Measurements from ENCODE around the gene ZNF672. TPM values are rescaled to one million over a fixed set of nuclear protein-coding genes. Genes with fewer than 3 reads are reported as not detected.
"Not testable (repeated sequence)": the region's sequence is repeated elsewhere in the genome, so short reads cannot be mapped to it uniquely, and the experiment has no call there.

The ZNF672 gene
- total RNA-seq, 1 experiment from 2014 or later = 56.0 TPM

DNA sequence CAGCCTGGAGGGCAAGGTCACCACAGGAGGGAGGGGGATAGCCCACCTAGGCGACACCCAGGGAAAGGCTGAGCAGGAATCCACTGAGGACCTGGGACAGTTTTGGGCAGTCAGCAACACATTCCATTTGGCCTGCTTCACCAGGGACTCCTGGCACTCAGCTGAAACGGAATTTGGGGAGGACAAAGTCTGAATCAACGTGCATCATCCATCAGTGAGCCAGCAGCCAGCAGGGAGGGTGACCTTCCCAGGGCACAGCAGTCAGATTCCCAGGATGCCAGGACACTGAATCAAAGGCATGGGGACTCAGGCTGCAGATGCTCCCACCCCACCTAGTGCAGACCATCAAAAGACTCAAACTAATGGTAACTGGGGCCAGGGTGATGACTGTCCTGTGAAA, 16.9 kb upstream of the ZNF672 start:
- Histone ChIP-seq H3K4me3 (ENCODE audit: insufficient read depth, low read depth, low read length) (no peak overlapping the region), H3K27me3 (ENCODE audit: control insufficient read depth, insufficient read depth, low read length) (no peaks in the 10 kb centered on the region), H3K36me3 (replicated peaks; ENCODE audit: control insufficient read depth, insufficient read depth, low read length) (peaks cover 18% of the 10 kb centered on the region)
- no peak for DNase-seq

GRCh38 chr1:248821641-248822040, 16.4 kb upstream of the ZNF672 start:
- H3K36me3 ChIP-seq (replicated peaks; ENCODE audit: control insufficient read depth, insufficient read depth, low read length) = peaks cover 14% of the 10 kb centered on the region
- no peaks in the 10 kb centered on the region for H3K27me3 ChIP-seq (ENCODE audit: control insufficient read depth, insufficient read depth, low read length)
- H3K4me3 ChIP-seq (ENCODE audit: insufficient read depth, low read depth, low read length) = no peak overlapping the region
- no peak for DNase-seq

DNA sequence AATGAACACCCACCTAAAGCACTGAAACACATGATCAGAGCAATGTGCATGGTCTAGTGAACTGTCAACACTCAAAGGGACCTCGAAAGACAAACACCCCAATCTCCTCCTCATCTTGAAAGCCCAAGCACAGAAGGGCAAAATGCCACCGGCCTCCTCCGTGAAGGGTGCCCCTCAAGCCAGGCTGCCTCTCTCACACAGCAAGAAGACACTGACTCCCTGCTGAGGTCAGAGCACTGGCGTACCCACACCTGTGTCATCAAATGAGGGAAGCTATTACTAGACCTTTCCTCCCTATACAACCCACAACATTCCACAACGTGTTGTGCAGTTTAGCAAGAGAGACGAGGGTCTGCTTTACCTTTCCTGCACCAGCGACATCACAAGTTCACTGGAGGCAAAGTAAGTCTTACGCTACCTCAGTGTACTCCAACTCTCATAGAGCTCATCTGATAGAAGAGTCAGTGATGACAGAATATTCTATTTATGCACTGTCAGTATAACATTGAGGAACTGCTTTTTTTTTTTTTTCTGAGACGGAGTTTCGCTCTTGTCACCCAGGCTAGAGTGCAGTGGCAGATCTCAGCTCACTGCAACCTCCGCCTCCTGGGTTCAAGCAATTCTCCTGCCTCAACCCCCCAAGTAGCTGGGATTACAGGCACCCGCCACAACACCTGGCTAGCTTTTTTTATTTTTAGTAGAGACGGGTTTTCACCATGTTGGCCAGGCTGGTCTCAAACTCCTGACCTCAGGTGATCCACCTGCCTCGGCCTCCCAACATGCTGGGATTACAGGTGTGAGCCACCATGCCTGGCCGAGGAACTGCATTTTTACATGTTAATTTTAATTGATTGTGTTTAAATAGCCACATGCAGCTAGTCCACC, 15.6 kb upstream of the ZNF672 start:
- H3K36me3 ChIP-seq (replicated peaks; ENCODE audit: control insufficient read depth, insufficient read depth, low read length) = peaks cover 12% of the 10 kb centered on the region
- H3K4me3 ChIP-seq (ENCODE audit: insufficient read depth, low read depth, low read length) = no peak overlapping the region
- DNase-seq = no peak
- no peaks in the 10 kb centered on the region for H3K27me3 ChIP-seq (ENCODE audit: control insufficient read depth, insufficient read depth, low read length)

- no peak for DNase-seq
- Histone ChIP-seq H3K36me3 (replicated peaks; ENCODE audit: control insufficient read depth, insufficient read depth, low read length) (peaks cover 12% of the 10 kb centered on the region), H3K27me3 (ENCODE audit: control insufficient read depth, insufficient read depth, low read length) (no peaks in the 10 kb centered on the region), H3K4me3 (ENCODE audit: insufficient read depth, low read depth, low read length) (no peak overlapping the region)
Observed at GRCh38 chr1:248823517-248824001, 14.5 kb upstream of the ZNF672 start.

GRCh38 chr1:248824301-248824700, 13.7 kb upstream of the ZNF672 start:
- no peak for DNase-seq
- Histone ChIP-seq H3K4me3 (ENCODE audit: insufficient read depth, low read depth, low read length) (no peak overlapping the region), H3K27me3 (ENCODE audit: control insufficient read depth, insufficient read depth, low read length) (peaks cover 1% of the 10 kb centered on the region; the same call in 1 of the 2 replicates), H3K36me3 (replicated peaks; ENCODE audit: control insufficient read depth, insufficient read depth, low read length) (peaks cover 12% of the 10 kb centered on the region)

DNA sequence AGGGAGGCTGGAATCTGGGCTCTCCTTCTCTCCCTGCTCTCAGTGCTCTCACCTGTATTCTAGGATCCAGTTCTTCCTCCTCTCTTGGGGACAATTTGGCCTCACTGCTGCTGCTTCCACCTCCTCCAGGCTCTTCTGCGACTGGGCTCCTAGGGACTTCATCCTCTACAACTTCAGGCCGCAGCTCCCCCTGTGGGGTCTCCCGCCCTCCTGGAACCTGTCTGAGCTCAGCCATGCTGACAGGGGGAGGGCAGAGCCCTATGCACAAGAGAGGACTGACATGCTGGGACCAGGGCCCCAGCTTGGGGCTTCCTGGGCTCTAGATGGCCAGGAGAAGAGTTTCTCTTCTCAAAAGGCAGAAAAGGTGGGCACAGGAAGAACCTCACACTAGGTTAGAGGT, 13.3 kb upstream of the ZNF672 start:
- DNase-seq = no peak
- Histone ChIP-seq H3K4me3 (ENCODE audit: insufficient read depth, low read depth, low read length) (no peak overlapping the region), H3K36me3 (replicated peaks; ENCODE audit: control insufficient read depth, insufficient read depth, low read length) (peaks cover 12% of the 10 kb centered on the region), H3K27me3 (ENCODE audit: control insufficient read depth, insufficient read depth, low read length) (peaks cover 1% of the 10 kb centered on the region; the same call in 1 of the 2 replicates)

DNA sequence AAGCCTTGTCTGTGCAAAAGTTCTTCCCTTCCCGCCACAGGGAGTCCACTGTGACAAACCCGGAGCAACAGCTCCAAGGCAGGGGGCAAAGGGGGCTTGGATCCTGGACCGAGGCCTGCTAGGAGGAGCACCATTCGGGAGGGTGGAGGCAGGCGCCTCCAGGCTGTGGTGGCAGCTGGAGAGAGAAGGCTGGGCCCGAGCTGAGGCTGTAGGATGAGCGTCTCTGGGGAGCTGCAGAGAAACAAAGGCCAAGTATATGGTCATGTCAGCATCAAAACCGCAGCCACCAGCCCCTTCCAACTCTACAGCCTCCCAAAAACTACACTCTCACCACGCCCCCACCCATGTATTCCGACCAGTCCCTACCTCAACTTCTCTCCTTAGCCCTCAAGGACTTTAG, 12.9 kb upstream of the ZNF672 start:
- Histone ChIP-seq H3K36me3 (replicated peaks; ENCODE audit: control insufficient read depth, insufficient read depth, low read length) (peaks cover 12% of the 10 kb centered on the region), H3K4me3 (ENCODE audit: insufficient read depth, low read depth, low read length) (peak overlapping the region; percentile 97), H3K27me3 (ENCODE audit: control insufficient read depth, insufficient read depth, low read length) (peaks cover 1% of the 10 kb centered on the region; the same call in 1 of the 2 replicates)
- no peak for DNase-seq

- Histone ChIP-seq H3K36me3 (replicated peaks; ENCODE audit: control insufficient read depth, insufficient read depth, low read length) (peaks cover 12% of the 10 kb centered on the region), H3K27me3 (ENCODE audit: control insufficient read depth, insufficient read depth, low read length) (peaks cover 1% of the 10 kb centered on the region; the same call in 1 of the 2 replicates), H3K4me3 (ENCODE audit: insufficient read depth, low read depth, low read length) (peak overlapping the region; percentile 97)
- no peak for DNase-seq
Observed at GRCh38 chr1:248825573-248825908, 12.5 kb upstream of the ZNF672 start.

- Histone ChIP-seq H3K4me3 (ENCODE audit: insufficient read depth, low read depth, low read length) (peak within 1 kb of the TSS; percentile 97), H3K36me3 (replicated peaks; ENCODE audit: control insufficient read depth, insufficient read depth, low read length) (peaks cover 12% of the 10 kb centered on the region), H3K27me3 (ENCODE audit: control insufficient read depth, insufficient read depth, low read length) (peaks cover 1% of the 10 kb centered on the region; the same call in 1 of the 2 replicates)
- peak; percentile 96 for DNase-seq
Observed at GRCh38 chr1:248825909-248826760, 11.9 kb upstream of the ZNF672 start, which contains the start of gene SH3BP5L. SH3BP5L (minus strand) TSS chr1:248825915; CDS start chr1:248824935, 980 bp downstream.

GRCh38 chr1:248828845-248829244, 9.2 kb upstream of the ZNF672 start:
- H3K36me3 ChIP-seq (replicated peaks; ENCODE audit: control insufficient read depth, insufficient read depth, low read length) = peaks cover 6% of the 10 kb centered on the region
- H3K4me3 ChIP-seq (ENCODE audit: insufficient read depth, low read depth, low read length) = no peak overlapping the region
- no peak for DNase-seq

DNA sequence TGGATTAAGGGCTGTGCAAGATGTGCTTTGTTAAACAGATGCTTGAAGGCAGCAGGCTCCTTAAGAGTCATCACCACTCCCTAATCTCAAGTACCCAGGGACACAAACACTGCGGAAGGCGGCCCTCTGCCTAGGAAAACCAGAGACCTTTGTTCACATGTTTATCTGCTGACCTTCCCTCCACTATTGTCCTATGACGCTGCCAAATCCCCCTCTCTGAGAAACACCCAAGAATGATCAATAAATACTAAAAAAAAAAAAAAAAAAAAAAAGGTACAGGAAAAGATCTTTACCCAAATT, 7.4 kb upstream of the ZNF672 start:
- H3K27me3 ChIP-seq (ENCODE audit: control insufficient read depth, insufficient read depth, low read length); H3K36me3 ChIP-seq (replicated peaks; ENCODE audit: control insufficient read depth, insufficient read depth, low read length); DNase-seq: not testable (repeated sequence)

More at GRCh38 chr1:248828845-248829244, 9.2 kb upstream of the ZNF672 start:
- peaks cover 1% of the 10 kb centered on the region; the same call in 1 of the 2 replicates for H3K27me3 ChIP-seq (ENCODE audit: control insufficient read depth, insufficient read depth, low read length)

GRCh38 chr1:248831842-248832241, 6.2 kb upstream of the ZNF672 start:
- no peaks in the 10 kb centered on the region for H3K36me3 ChIP-seq (replicated peaks; ENCODE audit: control insufficient read depth, insufficient read depth, low read length)
- H3K4me3 ChIP-seq (ENCODE audit: insufficient read depth, low read depth, low read length) = no peak overlapping the region
- DNase-seq = no peak
- H3K27me3 ChIP-seq (ENCODE audit: control insufficient read depth, insufficient read depth, low read length) = peaks cover 1% of the 10 kb centered on the region; the same call in 1 of the 2 replicates

More for the DNA sequence above, 7.4 kb upstream of the ZNF672 start:
- not testable (repeated sequence) for H3K4me3 ChIP-seq (ENCODE audit: insufficient read depth, low read depth, low read length)

GRCh38 chr1:248834343-248834940, 3.6 kb upstream of the ZNF672 start:
- DNase-seq = no peak
- no peaks in the 10 kb centered on the region for H3K36me3 ChIP-seq (replicated peaks; ENCODE audit: control insufficient read depth, insufficient read depth, low read length)
- peaks cover 2% of the 10 kb centered on the region; the same call in 1 of the 2 replicates for H3K27me3 ChIP-seq (ENCODE audit: control insufficient read depth, insufficient read depth, low read length)
- H3K4me3 ChIP-seq (ENCODE audit: insufficient read depth, low read depth, low read length) = no peak overlapping the region

- no peaks in the 10 kb centered on the region for H3K36me3 ChIP-seq (replicated peaks; ENCODE audit: control insufficient read depth, insufficient read depth, low read length)
- DNase-seq = no peak
- peak overlapping the region; percentile 56 for H3K4me3 ChIP-seq (ENCODE audit: insufficient read depth, low read depth, low read length)
- H3K27me3 ChIP-seq (ENCODE audit: control insufficient read depth, insufficient read depth, low read length) = peaks cover 2% of the 10 kb centered on the region; the same call in 1 of the 2 replicates
Observed at GRCh38 chr1:248837045-248837780, 811 bp upstream of the ZNF672 start.

All from H7 (cell line).